HEK293 (cell line): ENCODE measurements around the gene ELP6.

ENCODE experiments used
- CTCF ChIA-PET: fragments of 350-600 bp; formaldehyde crosslinking; extraction: SDS; loops from one replicate; lab custom pipeline; 2021; ENCODE audit warnings: antibody characterized with exemption; lab: Yijun Ruan, JAX
- POLR2A ChIA-PET: fragments of 300-600 bp; formaldehyde crosslinking; extraction: SDS; loops from one replicate; lab custom pipeline; 2020; ENCODE audit warnings: antibody characterized with exemption, inconsistent platforms; lab: Yijun Ruan, JAX
- H3K27ac ChIP-seq: fragments of 200-500 bp; sonication (Bioruptor generic); 2 replicates; pipeline ENCODE4 v1.5.1; 2014; ENCODE audit warnings: low read depth, low read length, control low read depth, inconsistent platforms; ENCODE audit errors: extremely low read depth
- H3K36me3 ChIP-seq, 2 experiments: fragments of 200-500 bp in 1 of 2; sonication (Bioruptor generic) in 1 of 2; 1 replicate in 1 of 2; 2 replicates in 1 of 2; pipeline ENCODE4 v1.5.1; 2014 to 2017; ENCODE audit warnings: inconsistent platforms in 2 of 2, low read length in 2 of 2; ENCODE audit not compliant: control insufficient read depth in 2 of 2, insufficient read depth in 1 of 2
- H3K4me1 ChIP-seq: fragments of 200-500 bp; sonication (Bioruptor generic); 2 replicates; pipeline ENCODE4 v1.5.1; 2014; ENCODE audit warnings: mild to moderate bottlenecking, low read length, inconsistent platforms; ENCODE audit not compliant: control insufficient read depth, insufficient read depth
- H3K4me3 ChIP-seq: 2 replicates; pipeline ENCODE4 v1.5.1; 2011; ENCODE audit warnings: low read depth, mild to moderate bottlenecking, control low read depth, low read length, moderate library complexity
- H3K9me3 ChIP-seq: fragments of 200-500 bp; sonication (Bioruptor generic); 2 replicates; pipeline ENCODE4 v1.5.1; 2014; ENCODE audit warnings: low read depth, low read length, inconsistent platforms; ENCODE audit not compliant: control insufficient read depth, insufficient read depth
- GLIS1 ChIP-seq: fragments of 450-650 bp; formaldehyde crosslinking; IDR thresholded peaks from 2 replicates; pipeline ENCODE4 v1.5.1; 2016; ENCODE audit warnings: missing biosample characterization, missing genetic modification characterization
- KLF1 ChIP-seq: fragments of 450-650 bp; formaldehyde crosslinking; IDR thresholded peaks from 2 replicates; pipeline ENCODE4 v1.5.1; 2016; ENCODE audit warnings: missing biosample characterization, missing genetic modification characterization
- KLF16 ChIP-seq: fragments of 450-650 bp; formaldehyde crosslinking; IDR thresholded peaks from 2 replicates; pipeline ENCODE4 v1.5.1; 2017; ENCODE audit warnings: missing biosample characterization, missing genetic modification characterization
- SCRT2 ChIP-seq: fragments of 450-650 bp; formaldehyde crosslinking; IDR thresholded peaks from 2 replicates; pipeline ENCODE4 v1.5.1; 2016; ENCODE audit warnings: missing biosample characterization, missing genetic modification characterization
- SP2 ChIP-seq: fragments of 450-650 bp; formaldehyde crosslinking; IDR thresholded peaks from 2 replicates; pipeline ENCODE4 v1.5.1; 2016; ENCODE audit warnings: missing biosample characterization, missing genetic modification characterization
- ZBTB48 ChIP-seq: fragments of 450-650 bp; formaldehyde crosslinking; IDR thresholded peaks from 2 replicates; pipeline ENCODE4 v1.5.1; 2016; ENCODE audit warnings: missing biosample characterization, missing genetic modification characterization
- ZEB2 ChIP-seq: fragments of 450-650 bp; formaldehyde crosslinking; IDR thresholded peaks from 2 replicates; pipeline ENCODE4 v1.5.1; 2016; ENCODE audit warnings: missing biosample characterization, missing genetic modification characterization
- ZNF335 ChIP-seq: fragments of 450-650 bp; formaldehyde crosslinking; conservative IDR thresholded peaks from 2 replicates; pipeline ENCODE4 v1.5.1; 2016; ENCODE audit warnings: missing biosample characterization, missing genetic modification characterization
- ZNF341 ChIP-seq: fragments of 450-650 bp; formaldehyde crosslinking; IDR thresholded peaks from 2 replicates; pipeline ENCODE4; 2016; ENCODE audit warnings: low read depth, missing biosample characterization, missing genetic modification characterization
- ZNF391 ChIP-seq: fragments of 450-650 bp; formaldehyde crosslinking; IDR thresholded peaks from 2 replicates; pipeline ENCODE4 v1.5.1; 2016; ENCODE audit warnings: low read depth, missing biosample characterization, missing genetic modification characterization, borderline replicate concordance
- ZNF624 ChIP-seq: fragments of 450-650 bp; formaldehyde crosslinking; IDR thresholded peaks from 2 replicates; pipeline ENCODE4 v1.5.1; 2017; ENCODE audit warnings: missing biosample characterization, missing genetic modification characterization
- ZNF639 ChIP-seq: fragments of 450-650 bp; formaldehyde crosslinking; IDR thresholded peaks from 2 replicates; pipeline ENCODE4 v1.5.1; 2016; ENCODE audit warnings: missing biosample characterization, missing genetic modification characterization
- ZNF654 ChIP-seq: fragments of 450-650 bp; formaldehyde crosslinking; IDR thresholded peaks from 2 replicates; pipeline ENCODE4 v1.5.1; 2016; ENCODE audit warnings: low read depth, missing biosample characterization, missing genetic modification characterization
- ZNF692 ChIP-seq: fragments of 450-650 bp; formaldehyde crosslinking; IDR thresholded peaks from 2 replicates; pipeline ENCODE4 v1.5.1; 2016; ENCODE audit warnings: missing biosample characterization, missing genetic modification characterization
- ZNF843 ChIP-seq: fragments of 450-650 bp; formaldehyde crosslinking; IDR thresholded peaks from 2 replicates; pipeline ENCODE4 v1.5.1; 2016; ENCODE audit warnings: missing biosample characterization, missing genetic modification characterization
- ZSCAN23 ChIP-seq: fragments of 450-650 bp; formaldehyde crosslinking; IDR thresholded peaks from 2 replicates; pipeline ENCODE4 v1.5.1; 2016; ENCODE audit warnings: missing biosample characterization, missing genetic modification characterization
- TF ChIP-seq, protein P1 (sequence below): fragments of 450-650 bp; formaldehyde crosslinking; IDR thresholded peaks from 2 replicates; pipeline ENCODE4 v1.5.1; 2016; ENCODE audit warnings: missing biosample characterization, missing genetic modification characterization

ELP6 gene

DNA sequence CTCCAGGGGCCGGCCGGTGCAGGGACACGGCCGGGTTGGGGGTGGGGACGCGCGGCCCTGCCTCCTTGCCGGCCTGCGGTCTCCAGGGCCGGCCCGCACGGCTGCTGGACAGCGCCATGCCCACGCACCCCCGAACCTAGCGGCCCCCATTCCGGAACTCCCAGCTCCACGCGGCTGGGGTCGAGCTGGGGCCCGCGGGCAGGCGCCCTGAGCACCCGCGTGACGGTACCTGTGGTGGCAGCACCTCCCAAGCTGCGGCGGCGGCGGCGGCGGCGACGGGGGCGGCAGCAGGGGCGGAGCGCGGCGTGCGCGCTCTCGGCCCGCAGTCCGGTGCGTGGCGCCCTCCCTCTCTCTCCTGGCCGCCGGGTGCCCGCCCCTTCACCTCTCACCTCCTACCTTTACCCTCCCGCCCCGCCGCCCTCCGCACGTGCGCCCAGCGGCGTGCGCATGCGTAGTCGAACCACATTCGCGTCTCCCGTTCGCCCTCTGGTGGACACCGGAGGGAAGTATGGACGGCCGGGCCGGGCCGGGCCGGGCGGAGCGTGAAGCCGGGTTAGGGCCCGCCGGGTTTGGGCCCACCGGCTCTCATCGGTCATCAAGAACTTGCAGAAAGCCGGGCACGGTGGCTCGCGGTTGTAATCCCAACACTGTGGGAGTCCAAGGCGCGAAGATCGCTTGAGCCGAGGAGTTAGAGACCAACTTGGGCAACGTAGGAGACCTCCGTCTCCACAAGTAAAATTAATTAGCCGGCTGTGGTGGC lies 37.8 kb downstream of the ELP6 start, which contains the start of gene SCAP (continued):
- TF ChIP-seq SP2 (tag by site-specific recombination): peak; percentile 83
- peak; percentile 59 for TF ChIP-seq ZEB2 (tag by site-specific recombination)
- TF ChIP-seq GLIS1: peak; percentile 12; the same call in 1 of the 2 replicates
- TF ChIP-seq ZNF692: peak; percentile 50
- peak; percentile 22; the same call in 1 of the 2 replicates for TF ChIP-seq ZNF341 (tag by site-specific recombination)
- TF ChIP-seq ZNF654 (tag by site-specific recombination): 0 out of 2 replicates have a peak, but pooled peaks have one; percentile 9
- TF ChIP-seq ZNF391 (tag by site-specific recombination): peak; percentile 17; the same call in 1 of the 2 replicates
- peak; percentile 85 for TF ChIP-seq KLF16 (tag by site-specific recombination)
- TF ChIP-seq ZNF639: no peak
- 0 out of 2 replicates have a peak, but pooled peaks have one; percentile 12 for TF ChIP-seq ZNF843 (tag by site-specific recombination)
- TF ChIP-seq ZSCAN23: no peak
- TF ChIP-seq KLF1 (tag by site-specific recombination): peak; percentile 86
- peak; percentile 63; the same call in 1 of the 2 replicates for TF ChIP-seq ZBTB48 (tag by site-specific recombination)

DNA sequence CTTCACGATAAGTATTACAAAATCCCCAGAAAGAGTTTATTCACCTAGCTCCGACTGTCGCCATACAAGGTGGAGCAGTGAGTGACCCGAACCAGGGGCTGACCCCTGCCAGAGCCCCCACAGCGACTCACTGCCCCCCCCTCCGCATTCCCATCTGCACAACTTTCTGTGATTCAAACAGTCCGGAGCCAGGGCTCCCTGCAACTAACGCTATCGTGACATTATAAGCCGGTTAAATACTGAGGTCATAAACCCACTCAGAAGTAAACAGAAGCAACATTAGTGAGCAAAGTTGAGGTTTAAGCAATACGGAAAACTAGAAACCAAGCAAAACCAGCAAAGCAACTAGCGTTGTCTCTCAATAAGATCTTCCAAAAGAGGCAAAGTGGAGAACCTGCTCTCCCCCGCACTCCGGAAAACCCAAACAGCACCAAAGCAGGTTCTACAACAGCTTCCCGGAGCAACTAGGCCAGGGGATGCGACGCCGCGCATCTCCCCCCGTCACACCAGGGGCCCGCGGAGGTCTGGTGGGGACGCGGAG lies 38.4 kb downstream of the ELP6 start:
- TF ChIP-seq ZNF843 (tag by site-specific recombination) (no peak), ZNF335 (tag by site-specific recombination) (0 out of 2 replicates have a peak, but pooled peaks have one; percentile 12), ZEB2 (tag by site-specific recombination) (0 out of 2 replicates have a peak, but pooled peaks have one; percentile 2)
- TF ChIP-seq, protein P1, sequence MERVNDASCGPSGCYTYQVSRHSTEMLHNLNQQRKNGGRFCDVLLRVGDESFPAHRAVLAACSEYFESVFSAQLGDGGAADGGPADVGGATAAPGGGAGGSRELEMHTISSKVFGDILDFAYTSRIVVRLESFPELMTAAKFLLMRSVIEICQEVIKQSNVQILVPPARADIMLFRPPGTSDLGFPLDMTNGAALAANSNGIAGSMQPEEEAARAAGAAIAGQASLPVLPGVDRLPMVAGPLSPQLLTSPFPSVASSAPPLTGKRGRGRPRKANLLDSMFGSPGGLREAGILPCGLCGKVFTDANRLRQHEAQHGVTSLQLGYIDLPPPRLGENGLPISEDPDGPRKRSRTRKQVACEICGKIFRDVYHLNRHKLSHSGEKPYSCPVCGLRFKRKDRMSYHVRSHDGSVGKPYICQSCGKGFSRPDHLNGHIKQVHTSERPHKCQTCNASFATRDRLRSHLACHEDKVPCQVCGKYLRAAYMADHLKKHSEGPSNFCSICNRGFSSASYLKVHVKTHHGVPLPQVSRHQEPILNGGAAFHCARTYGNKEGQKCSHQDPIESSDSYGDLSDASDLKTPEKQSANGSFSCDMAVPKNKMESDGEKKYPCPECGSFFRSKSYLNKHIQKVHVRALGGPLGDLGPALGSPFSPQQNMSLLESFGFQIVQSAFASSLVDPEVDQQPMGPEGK: 0 out of 2 replicates have a peak, but pooled peaks have one; percentile 37
- ChIA-PET CTCF (interaction anchor here (0.6 to 1.5 kb wide), 7 partner anchors 8 to 467 kb away, joined by 3 to 4 read pairs (median 3); no protein-coding TSS in a partner anchor), POLR2A (interaction anchor here (0.8 kb wide), 2 partner anchors 38 to 50 kb away, joined by 3 read pairs; partner anchors contain the start of gene ELP6)
- H3K4me3 ChIP-seq: peak overlapping the region; percentile 78
- no peaks in the 10 kb centered on the region for H3K9me3 ChIP-seq
- peak overlapping the region; percentile 40 for H3K27ac ChIP-seq
- no peaks in the 10 kb centered on the region for H3K36me3 ChIP-seq
- H3K4me1 ChIP-seq: no peaks in the 10 kb centered on the region

GRCh38 chr3:47473391-47473790 lies 40.1 kb downstream of the ELP6 start:
- H3K36me3 ChIP-seq: no peaks in the 10 kb centered on the region; a peak in 1 of 3 replicates
- no peaks in the 10 kb centered on the region for H3K9me3 ChIP-seq
- TF ChIP-seq SCRT2 (tag by site-specific recombination): peak; percentile 24; the same call in 1 of the 2 replicates
- TF ChIP-seq ZNF624 (tag by site-specific recombination): no peak
- no peak overlapping the region for H3K27ac ChIP-seq
- H3K4me3 ChIP-seq: no peak overlapping the region
- H3K4me1 ChIP-seq: no peaks in the 10 kb centered on the region
- ChIA-PET POLR2A (no interaction called here), CTCF (interaction anchor here (0.8 kb wide), 1 partner anchor 52 kb away, joined by 4 read pairs; no protein-coding TSS in a partner anchor)
